ENCODE data around the gene TMEM190.

DNA sequence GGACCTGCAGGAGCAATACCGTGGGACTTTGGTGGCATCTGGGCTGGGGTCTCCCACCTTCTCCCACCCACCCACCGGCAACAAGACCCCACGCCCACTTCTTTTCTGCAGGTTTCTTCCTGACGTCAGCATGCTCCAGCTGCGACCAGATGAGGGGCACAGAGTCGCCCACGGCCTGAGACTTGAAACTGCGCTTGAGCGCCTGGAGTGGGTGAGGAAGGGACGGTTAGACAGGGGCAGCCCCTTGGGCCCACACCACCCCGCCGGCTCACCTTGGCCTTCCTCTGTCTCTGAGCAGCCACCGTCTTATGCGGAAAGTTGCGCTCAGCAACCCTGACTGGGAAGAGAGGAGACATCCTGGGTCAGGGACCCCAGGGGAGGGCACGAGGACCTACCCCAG lies 15.7 kb upstream of the TMEM190 start:
- TF ChIP-seq, protein P1, sequence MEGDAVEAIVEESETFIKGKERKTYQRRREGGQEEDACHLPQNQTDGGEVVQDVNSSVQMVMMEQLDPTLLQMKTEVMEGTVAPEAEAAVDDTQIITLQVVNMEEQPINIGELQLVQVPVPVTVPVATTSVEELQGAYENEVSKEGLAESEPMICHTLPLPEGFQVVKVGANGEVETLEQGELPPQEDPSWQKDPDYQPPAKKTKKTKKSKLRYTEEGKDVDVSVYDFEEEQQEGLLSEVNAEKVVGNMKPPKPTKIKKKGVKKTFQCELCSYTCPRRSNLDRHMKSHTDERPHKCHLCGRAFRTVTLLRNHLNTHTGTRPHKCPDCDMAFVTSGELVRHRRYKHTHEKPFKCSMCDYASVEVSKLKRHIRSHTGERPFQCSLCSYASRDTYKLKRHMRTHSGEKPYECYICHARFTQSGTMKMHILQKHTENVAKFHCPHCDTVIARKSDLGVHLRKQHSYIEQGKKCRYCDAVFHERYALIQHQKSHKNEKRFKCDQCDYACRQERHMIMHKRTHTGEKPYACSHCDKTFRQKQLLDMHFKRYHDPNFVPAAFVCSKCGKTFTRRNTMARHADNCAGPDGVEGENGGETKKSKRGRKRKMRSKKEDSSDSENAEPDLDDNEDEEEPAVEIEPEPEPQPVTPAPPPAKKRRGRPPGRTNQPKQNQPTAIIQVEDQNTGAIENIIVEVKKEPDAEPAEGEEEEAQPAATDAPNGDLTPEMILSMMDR (conservative IDR thresholded peaks at IDR 0.05), result no peak
- TF ChIP-seq EZH2 (IDR thresholded peaks at IDR 0.05; ENCODE audit: low read depth), result no peak

All from PC-9 (cell line).